GM12878 (cell line): ENCODE results near the gene UBR3. TPM values are rescaled to one million over a fixed set of nuclear protein-coding genes. Genes with fewer than 3 reads are reported as not detected.
"Not testable (repeated sequence)": the region's sequence is repeated elsewhere in the genome, so short reads cannot be mapped to it uniquely, and the experiment has no call there.

Experiments used
- ATAC-seq: fragments of 200-7000 bp; cut with Tn5 transposase; 3 replicates; pipeline ENCODE4 v1.9.1; 2020; ENCODE audit warnings: mild to moderate bottlenecking, moderate library complexity
- BruUV-seq: library from RNA; stranded (reverse); fragments of 400-500 nt; replicated peaks from 2 replicates; lab custom pipeline; 2021; lab: Mats Ljungman, UMichigan
- CTCF ChIA-PET: fragments of 300-600 bp; sonication (Branson Sonifier 250); formaldehyde crosslinking; extraction: SDS; loops from one replicate; lab custom pipeline; 2021; ENCODE audit warnings: inconsistent platforms; lab: Yijun Ruan, JAX
- POLR2A ChIA-PET: fragments of 350-600 bp; formaldehyde crosslinking; extraction: SDS; loops from one replicate; lab custom pipeline; 2021; ENCODE audit warnings: inconsistent platforms; lab: Charles Lee
- RAD21 ChIA-PET: fragments of 300-600 bp; sonication (Branson Sonifier 250); formaldehyde crosslinking; loops from one replicate; lab custom pipeline; 2023; ENCODE audit warnings: antibody characterized with exemption; ENCODE audit not compliant: unreplicated experiment; lab: Charles Lee
- SMC1A ChIA-PET: fragments of 300-600 bp; sonication (Branson Sonifier 250); formaldehyde crosslinking; loops from one replicate; lab custom pipeline; 2023; ENCODE audit not compliant: unreplicated experiment, uncharacterized antibody; lab: Charles Lee
- DNase-seq: peaks from one replicate; pipeline ENCODE4 v3.0.0-alpha.2; 2011; ENCODE audit warnings: low read depth, low spot score
- FAIRE-seq: peaks from 3 replicates; lab custom pipeline; 2011; peaks lifted over from hg19 to GRCh38; lab: Jason Lieb, UNC
- H2AFZ ChIP-seq: 2 replicates; pipeline ENCODE4 v1.6.0; 2011; ENCODE audit warnings: low read depth, low read length, control low read depth; ENCODE audit not compliant: control insufficient read depth
- H3K27ac ChIP-seq: 2 replicates; pipeline ENCODE4 v1.5.1; 2011; ENCODE audit warnings: control low read depth; ENCODE audit not compliant: control insufficient read depth, insufficient read depth
- H3K27me3 ChIP-seq, 2 experiments: replicated peaks in 1 of 2; 2 replicates each; pipeline versions ENCODE4 v1.6.0 to v1.6.1; 2011; ENCODE audit warnings: low read length in 1 of 2; ENCODE audit not compliant: control insufficient read depth in 2 of 2, insufficient read depth in 2 of 2
- H3K36me3 ChIP-seq, 2 experiments: 2 replicates each; pipeline ENCODE4 v1.5.1; 2011; ENCODE audit warnings: low read length in 1 of 2; ENCODE audit not compliant: control insufficient read depth in 2 of 2, insufficient read depth in 2 of 2
- H3K4me1 ChIP-seq: 2 replicates; pipeline ENCODE4 v1.6.1; 2011; ENCODE audit warnings: mild to moderate bottlenecking, low read length, moderate library complexity, mixed read lengths; ENCODE audit not compliant: control insufficient read depth, insufficient read depth
- H3K4me2 ChIP-seq: 2 replicates; pipeline ENCODE4 v1.6.0; 2011; ENCODE audit warnings: control low read depth; ENCODE audit not compliant: control insufficient read depth, insufficient read depth
- H3K4me3 ChIP-seq: fragments of 200-600 bp; sonication (generic); 2 replicates; pipeline ENCODE4 v1.5.1; 2016
- H3K79me2 ChIP-seq: 2 replicates; pipeline ENCODE4 v1.6.0; 2011; ENCODE audit warnings: low read length; ENCODE audit not compliant: control insufficient read depth, insufficient read depth
- H3K9ac ChIP-seq: 2 replicates; pipeline ENCODE4 v1.8.0; 2011; ENCODE audit warnings: low read length, control low read depth, mixed read lengths; ENCODE audit not compliant: control insufficient read depth, insufficient read depth
- H3K9me3 ChIP-seq: replicated peaks from 3 replicates; pipeline ENCODE4 v1.5.1; 2011; ENCODE audit warnings: mild to moderate bottlenecking, low read length; ENCODE audit not compliant: control insufficient read depth, insufficient read depth
- H4K20me1 ChIP-seq: 2 replicates; pipeline ENCODE4 v1.6.0; 2011; ENCODE audit not compliant: control insufficient read depth, insufficient read depth
- CREB1 ChIP-seq: IDR thresholded peaks from 2 replicates; pipeline ENCODE4 v1.6.1; 2012; ENCODE audit warnings: low read depth, mild to moderate bottlenecking, inconsistent platforms
- FOS ChIP-seq: IDR thresholded peaks from 3 replicates; pipeline ENCODE4 v1.6.1; 2011; ENCODE audit warnings: borderline replicate concordance; ENCODE audit not compliant: insufficient read length; ENCODE audit errors: extremely low read depth
- JUND ChIP-seq: IDR thresholded peaks from 2 replicates; pipeline ENCODE4 v1.6.1; 2012; ENCODE audit warnings: low read depth, mild to moderate bottlenecking, low read length, improper control_type of control experiment, moderate library complexity
- MTA3 ChIP-seq: IDR thresholded peaks from 2 replicates; pipeline ENCODE4 v1.6.1; 2012; ENCODE audit warnings: low read length, inconsistent platforms, borderline replicate concordance
- NR2F1 ChIP-seq: fragments of 450-650 bp; conservative IDR thresholded peaks from 2 replicates; pipeline ENCODE4 v1.6.1; 2017; ENCODE audit warnings: mild to moderate bottlenecking
- POU2F2 ChIP-seq: IDR thresholded peaks from 3 replicates; pipeline ENCODE4 v1.6.1; 2011; ENCODE audit warnings: low read depth, mild to moderate bottlenecking, low read length, borderline replicate concordance
- SP1 ChIP-seq: IDR thresholded peaks from one replicate; pipeline ENCODE4 v1.6.1; 2011; ENCODE audit warnings: low read depth, low read length
- TCF7 ChIP-seq: IDR thresholded peaks from 2 replicates; pipeline ENCODE4 v1.6.1; 2014; ENCODE audit warnings: antibody characterized with exemption, borderline replicate concordance
- ZBED1 ChIP-seq: IDR thresholded peaks from 2 replicates; pipeline ENCODE4 v1.6.1; 2016; ENCODE audit warnings: borderline replicate concordance
- ZNF207 ChIP-seq: fragments of 450-650 bp; IDR thresholded peaks from 2 replicates; pipeline ENCODE4 v1.6.1; 2014; ENCODE audit warnings: antibody characterized with exemption, mild to moderate bottlenecking, borderline replicate concordance
- ZSCAN29 ChIP-seq: fragments of 450-650 bp; IDR thresholded peaks from 2 replicates; pipeline ENCODE4 v1.6.1; 2017; ENCODE audit warnings: mild to moderate bottlenecking, moderate library complexity
- WGBS: methylation state at CpG from one replicate; pipeline ENCODE4 v1.1.6; 2016; ENCODE audit warnings: low lambda C conversion rate; ENCODE audit not compliant: insufficient replicate concordance, insufficient coverage; ENCODE audit errors: missing lambda C conversion rate; 5-methylcytosine and 5-hydroxymethylcytosine counted together
- in situ Hi-C: fragments of 300-500 bp; cut with MboI; formaldehyde crosslinking; loops from 9 replicates; pipeline ENCODE4 v1.14.3; 2018; ENCODE audit warnings: mixed read lengths
- intact Hi-C: fragments of 100-400 bp; cut with micrococcal nuclease; formaldehyde crosslinking; loops from one replicate; pipeline ENCODE4 v1.14.2; 2022; ENCODE audit not compliant: unreplicated experiment
- polyA plus RNA-seq, 11 experiments: library from polyadenylated mRNA; depleted of rRNA in 4 of 11; unstranded in 6 of 11; stranded (reverse) in 5 of 11; fragments of >200 nt; fragmentation: Nextera tagmentation in 4 of 11; fragmentation: Illumina TruSeq in 1 of 11; extraction: Ambion mirVana in 4 of 11; extraction: Trizol in 1 of 11; gene quantifications; 1 replicate in 1 of 11; 2 replicates in 10 of 11; pipeline versions ENCODE4 v1.2.1 to v1.2.3, GENCODE V29; 2011 to 2016; ENCODE audit warnings: inconsistent platforms in 2 of 11, missing spikeins in 2 of 11, low read depth in 1 of 11
- total RNA-seq, 4 experiments: library from RNA; depleted of rRNA in 3 of 4; stranded (reverse); fragments of >200 nt in 3 of 4; fragmentation: Illumina TruSeq in 1 of 4; extraction: Trizol in 1 of 4; gene quantifications; 2 replicates each; pipeline versions ENCODE4 v1.2.1 to v1.2.3, GENCODE V29; 2013 to 2021
- TF ChIP-seq, protein P1 (sequence below): fragments of 150-350 bp; IDR thresholded peaks from 2 replicates; pipeline ENCODE4 v1.6.1; 2016; ENCODE audit warnings: low read depth, low read length

UBR3 gene
- total and polyA plus RNA-seq, 10 of the 15 experiments (the other 5 are each of a cell fraction or from before 2014, with no cell fraction given) = 3.8 to 22.9 (median 11.2) TPM

DNA sequence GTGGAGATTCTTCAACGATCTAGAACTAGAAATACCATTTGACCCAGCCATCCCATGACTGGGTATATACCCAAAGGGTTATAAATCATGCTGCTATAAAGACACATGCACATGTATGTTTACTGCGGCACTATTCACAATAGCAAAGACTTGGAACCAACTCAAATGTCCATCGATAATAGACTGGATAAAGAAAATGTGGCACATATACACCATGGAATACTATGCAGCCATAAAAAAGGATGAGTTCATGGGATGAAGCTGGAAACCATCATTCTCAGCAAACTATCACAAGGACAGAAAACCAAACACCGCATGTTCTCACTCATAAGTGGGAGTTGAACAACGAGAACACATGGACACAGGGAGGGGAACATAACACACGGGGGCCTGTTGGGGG, 9.9 kb upstream of the UBR3 start:
- ATAC-seq, H3K4me1 ChIP-seq, RAD21 ChIA-PET, in situ Hi-C loops, H3K4me3 ChIP-seq, H2AFZ ChIP-seq, intact Hi-C loops, DNase-seq, H4K20me1 ChIP-seq, H3K4me2 ChIP-seq, H3K79me2 ChIP-seq, H3K27me3 ChIP-seq, H3K9ac ChIP-seq, POLR2A ChIA-PET, H3K9me3 ChIP-seq, BruUV-seq, CTCF ChIA-PET, FAIRE-seq, H3K27ac ChIP-seq: not testable (repeated sequence)
- H3K36me3 ChIP-seq = peaks cover 0 to 21% of the 10 kb centered on the region in 2 experiments; a peak in 3 of 4 replicates
- SMC1A ChIA-PET = interaction anchor here (1.1 kb wide), 1 partner anchor 11 kb away, joined by 5 read pairs; no protein-coding TSS in a partner anchor
- WGBS = 96% methylated on average over 6 of the region's 6 CpGs

DNA sequence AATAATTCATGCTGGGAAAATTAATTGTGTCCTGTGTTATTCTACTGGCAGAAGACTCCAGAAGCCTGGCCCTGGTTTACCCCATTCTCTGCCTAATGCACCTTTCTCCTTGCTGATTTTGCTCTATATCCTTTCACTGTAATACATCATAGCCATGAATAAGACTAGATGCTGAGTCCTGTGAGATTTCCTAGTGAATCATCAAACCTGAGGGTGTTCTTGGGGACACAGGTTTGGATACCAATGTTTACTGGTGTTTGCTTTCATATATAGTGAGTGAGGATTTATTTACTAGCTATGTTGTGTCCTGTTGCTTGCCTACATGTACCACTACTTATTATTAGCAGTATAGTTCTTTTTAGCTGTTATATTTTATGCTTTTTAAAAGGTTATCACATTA, 9.0 kb upstream of the UBR3 start:
- POLR2A ChIA-PET = no interaction called here
- SMC1A ChIA-PET = interaction anchor here (1.1 to 2.1 kb wide), 3 partner anchors 10 to 83 kb away, joined by 3 to 9 read pairs (median 4); no protein-coding TSS in a partner anchor
- H3K27ac ChIP-seq = no peak overlapping the region
- no peaks in the 10 kb centered on the region for H4K20me1 ChIP-seq
- in situ Hi-C loops = no loop called here
- H3K79me2 ChIP-seq = peaks cover 14% of the 10 kb centered on the region
- intact Hi-C loops = no loop called here
- peaks cover 2% of the 10 kb centered on the region; the same call in 1 of the 2 replicates for H3K4me1 ChIP-seq
- CTCF ChIA-PET = interaction anchor here (0.8 to 1.0 kb wide), 2 partner anchors 9 to 110 kb away, joined by 4 read pairs; partner anchors contain the start of gene UBR3
- RAD21 ChIA-PET = interaction anchor here (0.6 kb wide), 1 partner anchor 162 kb away, joined by 3 read pairs; no protein-coding TSS in a partner anchor
- H2AFZ ChIP-seq = no peak overlapping the region
- no peak overlapping the region for H3K4me2 ChIP-seq
- H3K9me3 ChIP-seq = no peaks in the 10 kb centered on the region; the same call in 1 of the 3 replicates
- FAIRE-seq (no peak), DNase-seq (no peak), ATAC-seq (no peak)
- peaks cover 0 to 21% of the 10 kb centered on the region in 2 experiments; a peak in 3 of 4 replicates for H3K36me3 ChIP-seq
- H3K9ac ChIP-seq = no peak overlapping the region
- BruUV-seq = no TSS peak
- no peaks in the 10 kb centered on the region for H3K27me3 ChIP-seq
- no peak overlapping the region for H3K4me3 ChIP-seq
- TF ChIP-seq SP1 (no peak), MTA3 (no peak), TCF7 (no peak), ZBED1 (no peak), CREB1 (no peak), NR2F1 (no peak), JUND (no peak), ZNF207 (no peak), POU2F2 (no peak), ZSCAN29 (no peak), FOS (no peak)
- TF ChIP-seq, protein P1, sequence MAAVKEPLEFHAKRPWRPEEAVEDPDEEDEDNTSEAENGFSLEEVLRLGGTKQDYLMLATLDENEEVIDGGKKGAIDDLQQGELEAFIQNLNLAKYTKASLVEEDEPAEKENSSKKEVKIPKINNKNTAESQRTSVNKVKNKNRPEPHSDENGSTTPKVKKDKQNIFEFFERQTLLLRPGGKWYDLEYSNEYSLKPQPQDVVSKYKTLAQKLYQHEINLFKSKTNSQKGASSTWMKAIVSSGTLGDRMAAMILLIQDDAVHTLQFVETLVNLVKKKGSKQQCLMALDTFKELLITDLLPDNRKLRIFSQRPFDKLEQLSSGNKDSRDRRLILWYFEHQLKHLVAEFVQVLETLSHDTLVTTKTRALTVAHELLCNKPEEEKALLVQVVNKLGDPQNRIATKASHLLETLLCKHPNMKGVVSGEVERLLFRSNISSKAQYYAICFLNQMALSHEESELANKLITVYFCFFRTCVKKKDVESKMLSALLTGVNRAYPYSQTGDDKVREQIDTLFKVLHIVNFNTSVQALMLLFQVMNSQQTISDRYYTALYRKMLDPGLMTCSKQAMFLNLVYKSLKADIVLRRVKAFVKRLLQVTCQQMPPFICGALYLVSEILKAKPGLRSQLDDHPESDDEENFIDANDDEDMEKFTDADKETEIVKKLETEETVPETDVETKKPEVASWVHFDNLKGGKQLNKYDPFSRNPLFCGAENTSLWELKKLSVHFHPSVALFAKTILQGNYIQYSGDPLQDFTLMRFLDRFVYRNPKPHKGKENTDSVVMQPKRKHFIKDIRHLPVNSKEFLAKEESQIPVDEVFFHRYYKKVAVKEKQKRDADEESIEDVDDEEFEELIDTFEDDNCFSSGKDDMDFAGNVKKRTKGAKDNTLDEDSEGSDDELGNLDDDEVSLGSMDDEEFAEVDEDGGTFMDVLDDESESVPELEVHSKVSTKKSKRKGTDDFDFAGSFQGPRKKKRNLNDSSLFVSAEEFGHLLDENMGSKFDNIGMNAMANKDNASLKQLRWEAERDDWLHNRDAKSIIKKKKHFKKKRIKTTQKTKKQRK = no peak
